Osteocyte (in vitro differentiated cells): ENCODE data around the gene ALG9. TPM values are rescaled to one million over a fixed set of nuclear protein-coding genes. Genes with fewer than 3 reads are reported as not detected.

Experiments
- DNase-seq: peaks from one replicate; pipeline ENCODE4 v3.0.0; 2021; ENCODE audit warnings: mixed read lengths; ENCODE audit not compliant: unreplicated experiment; ENCODE audit errors: extremely low spot score
- H3K27ac Mint-ChIP-seq: one replicate; pipeline ENCODE4 v1.8.0; 2021; ENCODE audit warnings: mild to moderate bottlenecking, mixed read lengths; ENCODE audit not compliant: unreplicated experiment
- H3K27me3 Mint-ChIP-seq: one replicate; pipeline ENCODE4 v1.8.0; 2021; ENCODE audit warnings: mixed read lengths; ENCODE audit not compliant: unreplicated experiment
- H3K36me3 Mint-ChIP-seq: one replicate; pipeline ENCODE4 v1.8.0; 2021; ENCODE audit warnings: mixed read lengths; ENCODE audit not compliant: unreplicated experiment
- H3K4me1 Mint-ChIP-seq: one replicate; pipeline ENCODE4 v1.8.0; 2021; ENCODE audit warnings: mixed read lengths; ENCODE audit not compliant: unreplicated experiment
- H3K4me3 Mint-ChIP-seq: one replicate; pipeline ENCODE4 v1.8.0; 2021; ENCODE audit warnings: mild to moderate bottlenecking, moderate library complexity, mixed read lengths; ENCODE audit not compliant: unreplicated experiment
- H3K9me3 Mint-ChIP-seq: one replicate; pipeline ENCODE4 v1.8.0; 2021; ENCODE audit warnings: mixed read lengths; ENCODE audit not compliant: unreplicated experiment
- CTCF ChIP-seq: fragments of 200-600 bp; sonication (generic); IDR thresholded peaks from 2 replicates; pipeline ENCODE4 v1.5.0; 2021; ENCODE audit warnings: antibody characterized with exemption, mild to moderate bottlenecking, moderate library complexity
- total RNA-seq: library from RNA; stranded (reverse); gene quantifications from 2 replicates; pipeline ENCODE4 v1.2.1, GENCODE V29; 2021

The ALG9 gene
- total RNA-seq, 1 donor from 2014 or later, result 41.7 TPM

GRCh38 chr11:111762981-111763643, 108.3 kb downstream of the ALG9 start:
- Mint-ChIP-seq H3K36me3 (peaks cover 39% of the 10 kb centered on the region), H3K27me3 (no peaks in the 10 kb centered on the region), H3K27ac (no peak overlapping the region), H3K4me3 (no peak overlapping the region), H3K4me1 (peaks cover 32% of the 10 kb centered on the region), H3K9me3 (no peaks in the 10 kb centered on the region)
- peak; percentile 29 for TF ChIP-seq CTCF
- DNase-seq, result no peak

GRCh38 chr11:111762526-111762925, 108.9 kb downstream of the ALG9 start:
- Mint-ChIP-seq H3K9me3 (no peaks in the 10 kb centered on the region), H3K27ac (no peak overlapping the region), H3K36me3 (peaks cover 43% of the 10 kb centered on the region), H3K4me1 (peaks cover 32% of the 10 kb centered on the region), H3K4me3 (no peak overlapping the region), H3K27me3 (no peaks in the 10 kb centered on the region)
- no peak for TF ChIP-seq CTCF
- no peak for DNase-seq

- no peak for DNase-seq
- H3K4me3 Mint-ChIP-seq, result no peak overlapping the region
- peaks cover 50% of the 10 kb centered on the region for H3K36me3 Mint-ChIP-seq
- H3K4me1 Mint-ChIP-seq, result peaks cover 24% of the 10 kb centered on the region
- TF ChIP-seq CTCF, result no peak
- H3K27me3 Mint-ChIP-seq, result no peaks in the 10 kb centered on the region
- H3K9me3 Mint-ChIP-seq, result no peaks in the 10 kb centered on the region
- peak overlapping the region; percentile 20 for H3K27ac Mint-ChIP-seq
Measured at GRCh38 chr11:111761036-111761435, 110.3 kb downstream of the ALG9 start.

GRCh38 chr11:111759778-111760407, 111.5 kb downstream of the ALG9 start:
- Mint-ChIP-seq H3K9me3 (no peaks in the 10 kb centered on the region), H3K36me3 (peaks cover 52% of the 10 kb centered on the region), H3K27me3 (no peaks in the 10 kb centered on the region), H3K27ac (peak overlapping the region; percentile 25), H3K4me3 (no peak overlapping the region), H3K4me1 (peaks cover 20% of the 10 kb centered on the region)
- TF ChIP-seq CTCF, result no peak
- no peak for DNase-seq

GRCh38 chr11:111759376-111759775, 112.0 kb downstream of the ALG9 start:
- DNase-seq, result no peak
- Mint-ChIP-seq H3K4me3 (no peak overlapping the region), H3K27me3 (no peaks in the 10 kb centered on the region), H3K4me1 (peaks cover 17% of the 10 kb centered on the region), H3K27ac (peak overlapping the region; percentile 25), H3K9me3 (no peaks in the 10 kb centered on the region), H3K36me3 (peaks cover 55% of the 10 kb centered on the region)
- TF ChIP-seq CTCF, result no peak
